ENCODE measurements around the gene DNASE1L2. TPM values are rescaled to one million over a fixed set of nuclear protein-coding genes. Genes with fewer than 3 reads are reported as not detected.

Gene DNASE1L2
- total and polyA plus RNA-seq, 2 donors (not counting 1 experiment from before 2014, with no cell fraction given) = 0.34 to 0.99 TPM

DNA sequence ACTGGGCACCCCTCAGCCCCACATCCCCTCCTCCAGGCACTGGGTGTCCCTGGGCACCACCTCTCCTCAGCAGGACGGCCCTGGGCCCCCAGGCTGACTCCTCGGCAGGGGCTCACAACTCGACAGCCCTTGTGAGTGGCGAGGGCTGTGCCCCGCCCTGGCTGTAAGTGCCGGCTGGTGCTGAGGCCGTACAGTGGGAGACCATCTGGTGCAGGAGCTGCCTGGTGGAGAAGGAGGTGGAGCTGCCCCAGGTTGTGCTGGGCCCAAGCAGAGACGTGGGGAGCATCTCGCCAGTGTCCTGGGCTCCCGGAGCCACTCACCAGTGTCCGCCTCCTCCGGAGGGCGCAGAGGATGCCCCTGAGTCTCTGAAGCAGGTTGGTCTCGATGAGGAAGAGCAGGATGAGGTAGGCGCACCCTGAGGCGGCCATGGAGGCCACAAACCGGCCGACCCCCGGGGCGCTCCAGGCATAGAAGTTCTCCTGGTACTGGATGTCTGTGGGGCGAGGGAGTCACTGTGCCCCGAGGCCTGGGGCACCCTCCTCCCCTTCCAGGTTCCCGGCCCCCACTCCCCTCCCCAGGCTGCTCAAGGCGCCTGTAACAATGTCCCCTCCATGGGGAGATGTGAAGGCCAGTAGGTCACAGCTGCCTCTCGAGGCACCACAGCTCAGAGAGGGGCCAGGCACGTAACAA lies 46.8 kb downstream of the DNASE1L2 start:
- Histone ChIP-seq H3K4me1 (ENCODE audit: control insufficient read depth, extremely low read depth, insufficient read depth, low read length) (no peaks in the 10 kb centered on the region), H3K36me3 (ENCODE audit: control insufficient read depth, insufficient read depth, low read length) (no peaks in the 10 kb centered on the region), H2AFZ (ENCODE audit: low read length) (no peak overlapping the region), H3K27ac (ENCODE audit: insufficient read depth, low read length) (no peak overlapping the region), H4K20me1 (ENCODE audit: control insufficient read depth, extremely low read depth, insufficient read depth, low read length) (no peaks in the 10 kb centered on the region), H3K9me3 (ENCODE audit: control insufficient read depth, insufficient read depth, low read depth, low read length) (no peaks in the 10 kb centered on the region), H3K4me2 (ENCODE audit: extremely low read depth, insufficient read depth, low read length) (no peak overlapping the region), H3K79me2 (ENCODE audit: control insufficient read depth, insufficient read depth, low read length) (no peaks in the 10 kb centered on the region), H3K4me3 (replicated peaks in 1 of 4; ENCODE audit: control extremely low read depth in 1 of 4, insufficient read depth in 1 of 4, low read depth in 3 of 4, low read length in 4 of 4) (no peak overlapping the region), H3K27me3 (ENCODE audit: control insufficient read depth, insufficient read depth, low read length) (no peaks in the 10 kb centered on the region), H3K9ac (ENCODE audit: insufficient read depth, low read length) (no peak overlapping the region)
- TF ChIP-seq EZH2 (IDR thresholded peaks at IDR 0.05; ENCODE audit: low read length, missing control alignments) = no peak
- TF ChIP-seq, protein P1, sequence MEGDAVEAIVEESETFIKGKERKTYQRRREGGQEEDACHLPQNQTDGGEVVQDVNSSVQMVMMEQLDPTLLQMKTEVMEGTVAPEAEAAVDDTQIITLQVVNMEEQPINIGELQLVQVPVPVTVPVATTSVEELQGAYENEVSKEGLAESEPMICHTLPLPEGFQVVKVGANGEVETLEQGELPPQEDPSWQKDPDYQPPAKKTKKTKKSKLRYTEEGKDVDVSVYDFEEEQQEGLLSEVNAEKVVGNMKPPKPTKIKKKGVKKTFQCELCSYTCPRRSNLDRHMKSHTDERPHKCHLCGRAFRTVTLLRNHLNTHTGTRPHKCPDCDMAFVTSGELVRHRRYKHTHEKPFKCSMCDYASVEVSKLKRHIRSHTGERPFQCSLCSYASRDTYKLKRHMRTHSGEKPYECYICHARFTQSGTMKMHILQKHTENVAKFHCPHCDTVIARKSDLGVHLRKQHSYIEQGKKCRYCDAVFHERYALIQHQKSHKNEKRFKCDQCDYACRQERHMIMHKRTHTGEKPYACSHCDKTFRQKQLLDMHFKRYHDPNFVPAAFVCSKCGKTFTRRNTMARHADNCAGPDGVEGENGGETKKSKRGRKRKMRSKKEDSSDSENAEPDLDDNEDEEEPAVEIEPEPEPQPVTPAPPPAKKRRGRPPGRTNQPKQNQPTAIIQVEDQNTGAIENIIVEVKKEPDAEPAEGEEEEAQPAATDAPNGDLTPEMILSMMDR (conservative IDR thresholded peaks at IDR 0.05 in 1 of 2, IDR thresholded peaks at IDR 0.05 in 1 of 2; ENCODE audit: low read depth in 1 of 2, low read length in 2 of 2) = no peak
- no peak for DNase-seq (ENCODE audit: low read depth in 2 of 2)

DNA sequence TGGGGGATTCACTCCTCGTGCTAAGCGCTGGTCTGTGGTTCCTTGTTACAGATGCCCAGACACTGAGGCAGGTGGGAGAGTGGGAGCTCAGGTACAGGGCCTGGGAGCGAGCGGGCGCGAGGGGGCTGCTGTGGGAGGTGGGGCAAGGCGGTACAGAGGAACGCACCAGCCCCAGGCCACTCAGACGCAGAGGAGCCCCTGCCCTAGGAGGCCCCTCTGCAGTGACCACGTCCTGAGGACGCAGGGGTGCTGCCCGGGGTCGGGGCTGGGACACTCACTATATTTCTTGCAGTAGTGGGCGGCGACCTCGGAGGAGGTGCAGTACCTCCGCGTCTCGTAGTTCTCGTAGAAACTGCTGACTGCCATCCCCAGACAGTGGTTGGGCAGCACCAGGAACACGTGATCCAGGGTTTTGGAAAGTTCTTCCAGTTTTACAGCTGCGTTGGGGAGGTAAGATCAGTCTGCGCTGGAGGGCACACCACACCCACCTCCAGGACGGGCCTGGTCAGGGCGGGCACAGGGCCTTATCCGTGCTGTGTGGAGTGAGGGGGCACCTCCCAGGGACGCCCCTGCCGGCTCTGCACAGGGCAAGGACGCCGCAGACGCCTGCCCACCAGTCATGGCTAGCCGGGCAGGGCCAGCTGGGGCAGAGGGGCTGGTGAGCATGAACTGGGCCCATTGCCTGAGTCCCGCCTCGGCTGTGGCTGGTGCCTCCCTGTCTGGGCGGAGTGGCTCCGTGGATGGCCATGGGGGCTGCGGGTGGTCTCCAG lies 47.9 kb downstream of the DNASE1L2 start:
- no peak overlapping the region for H2AFZ ChIP-seq (ENCODE audit: low read length)
- no peak overlapping the region for H3K4me3 ChIP-seq (replicated peaks in 1 of 4; ENCODE audit: control extremely low read depth in 1 of 4, insufficient read depth in 1 of 4, low read depth in 3 of 4, low read length in 4 of 4)
- H3K27ac ChIP-seq (ENCODE audit: insufficient read depth, low read length) = no peak overlapping the region
- no peaks in the 10 kb centered on the region for H4K20me1 ChIP-seq (ENCODE audit: control insufficient read depth, extremely low read depth, insufficient read depth, low read length)
- no peak overlapping the region for H3K4me2 ChIP-seq (ENCODE audit: extremely low read depth, insufficient read depth, low read length)
- H3K36me3 ChIP-seq (ENCODE audit: control insufficient read depth, insufficient read depth, low read length) = no peaks in the 10 kb centered on the region
- H3K9me3 ChIP-seq (ENCODE audit: control insufficient read depth, insufficient read depth, low read depth, low read length) = no peaks in the 10 kb centered on the region
- no peak for DNase-seq (ENCODE audit: low read depth in 2 of 2)
- H3K9ac ChIP-seq (ENCODE audit: insufficient read depth, low read length) = no peak overlapping the region
- H3K27me3 ChIP-seq (ENCODE audit: control insufficient read depth, insufficient read depth, low read length) = no peaks in the 10 kb centered on the region
- no peaks in the 10 kb centered on the region for H3K79me2 ChIP-seq (ENCODE audit: control insufficient read depth, insufficient read depth, low read length)
- no peaks in the 10 kb centered on the region for H3K4me1 ChIP-seq (ENCODE audit: control insufficient read depth, extremely low read depth, insufficient read depth, low read length)
- no peak for TF ChIP-seq EZH2 (IDR thresholded peaks at IDR 0.05; ENCODE audit: low read length, missing control alignments)
- TF ChIP-seq, protein P1 (conservative IDR thresholded peaks at IDR 0.05 in 1 of 2, IDR thresholded peaks at IDR 0.05 in 1 of 2; ENCODE audit: low read depth in 1 of 2, low read length in 2 of 2) = no peak

DNA sequence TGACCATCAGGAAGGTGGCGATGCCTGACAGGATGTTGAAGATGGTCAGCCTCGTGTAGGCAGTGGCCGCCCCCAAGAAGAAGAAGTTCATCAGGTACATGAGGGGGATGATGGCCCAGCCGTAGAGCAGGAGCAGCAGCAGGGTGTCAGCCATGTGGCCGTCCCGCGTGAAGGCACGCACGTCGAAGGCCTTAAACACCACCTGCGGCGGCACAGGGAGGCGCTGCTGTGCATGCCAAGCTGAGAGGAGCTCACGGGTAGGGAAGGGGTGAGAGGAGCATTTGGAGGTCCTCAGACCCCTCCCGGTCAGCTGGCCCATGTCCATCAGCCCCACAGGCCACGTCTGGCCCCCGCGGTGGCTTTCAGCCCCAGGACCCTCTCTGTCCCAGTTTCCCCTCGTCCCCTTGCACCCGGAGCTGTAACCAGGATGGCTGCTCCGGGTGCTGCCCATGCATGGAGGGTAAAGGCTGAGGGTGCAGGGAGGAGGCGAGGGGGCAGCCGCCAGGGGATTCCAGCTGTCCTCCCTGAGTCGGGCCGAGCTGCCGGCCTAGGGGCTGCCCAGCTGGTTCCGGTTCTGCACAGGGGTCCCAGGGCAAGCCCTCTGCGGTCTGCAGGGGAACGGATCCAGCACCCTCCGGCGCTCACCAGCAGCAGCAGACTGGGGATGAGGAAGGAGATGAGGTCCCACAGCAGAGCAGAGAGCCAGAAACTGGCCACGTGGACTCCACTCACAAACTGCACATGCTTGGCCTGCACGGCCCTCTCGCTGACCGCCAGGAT lies 48.7 kb downstream of the DNASE1L2 start:
- Histone ChIP-seq H3K9me3 (ENCODE audit: control insufficient read depth, insufficient read depth, low read depth, low read length) (no peaks in the 10 kb centered on the region), H2AFZ (ENCODE audit: low read length) (no peak overlapping the region), H3K27ac (ENCODE audit: insufficient read depth, low read length) (no peak overlapping the region), H3K27me3 (ENCODE audit: control insufficient read depth, insufficient read depth, low read length) (no peaks in the 10 kb centered on the region), H3K9ac (ENCODE audit: insufficient read depth, low read length) (no peak overlapping the region), H3K79me2 (ENCODE audit: control insufficient read depth, insufficient read depth, low read length) (no peaks in the 10 kb centered on the region), H3K4me3 (replicated peaks in 1 of 4; ENCODE audit: control extremely low read depth in 1 of 4, insufficient read depth in 1 of 4, low read depth in 3 of 4, low read length in 4 of 4) (no peak overlapping the region), H3K4me2 (ENCODE audit: extremely low read depth, insufficient read depth, low read length) (no peak overlapping the region), H3K4me1 (ENCODE audit: control insufficient read depth, extremely low read depth, insufficient read depth, low read length) (no peaks in the 10 kb centered on the region), H4K20me1 (ENCODE audit: control insufficient read depth, extremely low read depth, insufficient read depth, low read length) (no peaks in the 10 kb centered on the region), H3K36me3 (ENCODE audit: control insufficient read depth, insufficient read depth, low read length) (no peaks in the 10 kb centered on the region)
- DNase-seq (ENCODE audit: low read depth in 2 of 2) = no peak
- no peak for TF ChIP-seq EZH2 (IDR thresholded peaks at IDR 0.05; ENCODE audit: low read length, missing control alignments)
- TF ChIP-seq, protein P1 (conservative IDR thresholded peaks at IDR 0.05 in 1 of 2, IDR thresholded peaks at IDR 0.05 in 1 of 2; ENCODE audit: low read depth in 1 of 2, low read length in 2 of 2) = no peak

Measured in fibroblast of lung (primary cell).